ENCODE measurements around the gene TNNC1.
A peak's percentile ranks its signal among the peaks of the same experiment; 100 is the strongest.

- TF ChIP-seq CTCF (IDR thresholded peaks at IDR 0.05 in 8 of 11, conservative IDR thresholded peaks at IDR 0.05 in 3 of 11) (no peak), POLR2AphosphoS5 (IDR thresholded peaks at IDR 0.05) (peak; percentile 89 to 95 (median 92))
These were observed 1.7 kb upstream of the TNNC1 start, which contains the start of gene NISCH for GRCh38 chr3:52455283-52456168.

Measured in spleen (tissue), 7 donors.